GM12878 (cell line): ENCODE results near the gene DHX38. TPM values are rescaled to one million over a fixed set of nuclear protein-coding genes. Genes with fewer than 3 reads are reported as not detected.

Experiments used
- ATAC-seq: fragments of 200-7000 bp; cut with Tn5 transposase; 3 replicates; pipeline ENCODE4 v1.9.1; 2020; ENCODE audit warnings: mild to moderate bottlenecking, moderate library complexity
- BruUV-seq: library from RNA; stranded (reverse); fragments of 400-500 nt; replicated peaks from 2 replicates; lab custom pipeline; 2021; lab: Mats Ljungman, UMichigan
- CTCF ChIA-PET: fragments of 300-600 bp; sonication (Branson Sonifier 250); formaldehyde crosslinking; extraction: SDS; loops from one replicate; lab custom pipeline; 2021; ENCODE audit warnings: inconsistent platforms; lab: Yijun Ruan, JAX
- POLR2A ChIA-PET: fragments of 350-600 bp; formaldehyde crosslinking; extraction: SDS; loops from one replicate; lab custom pipeline; 2021; ENCODE audit warnings: inconsistent platforms; lab: Charles Lee
- RAD21 ChIA-PET: fragments of 300-600 bp; sonication (Branson Sonifier 250); formaldehyde crosslinking; loops from one replicate; lab custom pipeline; 2023; ENCODE audit warnings: antibody characterized with exemption; ENCODE audit not compliant: unreplicated experiment; lab: Charles Lee
- SMC1A ChIA-PET: fragments of 300-600 bp; sonication (Branson Sonifier 250); formaldehyde crosslinking; loops from one replicate; lab custom pipeline; 2023; ENCODE audit not compliant: unreplicated experiment, uncharacterized antibody; lab: Charles Lee
- DNase-seq: peaks from one replicate; pipeline ENCODE4 v3.0.0-alpha.2; 2011; ENCODE audit warnings: low read depth, low spot score
- FAIRE-seq: peaks from 3 replicates; lab custom pipeline; 2011; peaks lifted over from hg19 to GRCh38; lab: Jason Lieb, UNC
- H2AFZ ChIP-seq: 2 replicates; pipeline ENCODE4 v1.6.0; 2011; ENCODE audit warnings: low read depth, low read length, control low read depth; ENCODE audit not compliant: control insufficient read depth
- H3K27ac ChIP-seq: 2 replicates; pipeline ENCODE4 v1.5.1; 2011; ENCODE audit warnings: control low read depth; ENCODE audit not compliant: control insufficient read depth, insufficient read depth
- H3K27me3 ChIP-seq, 2 experiments: replicated peaks in 1 of 2; 2 replicates each; pipeline versions ENCODE4 v1.6.0 to v1.6.1; 2011; ENCODE audit warnings: low read length in 1 of 2; ENCODE audit not compliant: control insufficient read depth in 2 of 2, insufficient read depth in 2 of 2
- H3K36me3 ChIP-seq, 2 experiments: 2 replicates each; pipeline ENCODE4 v1.5.1; 2011; ENCODE audit warnings: low read length in 1 of 2; ENCODE audit not compliant: control insufficient read depth in 2 of 2, insufficient read depth in 2 of 2
- H3K4me1 ChIP-seq: 2 replicates; pipeline ENCODE4 v1.6.1; 2011; ENCODE audit warnings: mild to moderate bottlenecking, low read length, moderate library complexity, mixed read lengths; ENCODE audit not compliant: control insufficient read depth, insufficient read depth
- H3K4me2 ChIP-seq: 2 replicates; pipeline ENCODE4 v1.6.0; 2011; ENCODE audit warnings: control low read depth; ENCODE audit not compliant: control insufficient read depth, insufficient read depth
- H3K4me3 ChIP-seq: fragments of 200-600 bp; sonication (generic); 2 replicates; pipeline ENCODE4 v1.5.1; 2016
- H3K79me2 ChIP-seq: 2 replicates; pipeline ENCODE4 v1.6.0; 2011; ENCODE audit warnings: low read length; ENCODE audit not compliant: control insufficient read depth, insufficient read depth
- H3K9ac ChIP-seq: 2 replicates; pipeline ENCODE4 v1.8.0; 2011; ENCODE audit warnings: low read length, control low read depth, mixed read lengths; ENCODE audit not compliant: control insufficient read depth, insufficient read depth
- H3K9me3 ChIP-seq: replicated peaks from 3 replicates; pipeline ENCODE4 v1.5.1; 2011; ENCODE audit warnings: mild to moderate bottlenecking, low read length; ENCODE audit not compliant: control insufficient read depth, insufficient read depth
- H4K20me1 ChIP-seq: 2 replicates; pipeline ENCODE4 v1.6.0; 2011; ENCODE audit not compliant: control insufficient read depth, insufficient read depth
- CEBPZ ChIP-seq: fragments of 150-350 bp; IDR thresholded peaks from 2 replicates; pipeline ENCODE4 v1.6.1; 2016; ENCODE audit warnings: low read depth, low read length
- FOXM1 ChIP-seq: IDR thresholded peaks from 2 replicates; pipeline ENCODE4 v1.6.1; 2012; ENCODE audit warnings: low read depth, mild to moderate bottlenecking, inconsistent platforms, low read length, moderate library complexity
- GATAD2B ChIP-seq: fragments of 450-650 bp; conservative IDR thresholded peaks from 2 replicates; pipeline ENCODE4 v1.6.1; 2017; ENCODE audit warnings: low read depth, mild to moderate bottlenecking, moderate library complexity
- HCFC1 ChIP-seq: fragments of 150-350 bp; IDR thresholded peaks from 2 replicates; pipeline ENCODE4 v1.6.1; 2014; ENCODE audit warnings: low read length
- HDGF ChIP-seq: fragments of 450-650 bp; IDR thresholded peaks from 2 replicates; pipeline ENCODE4 v1.6.1; 2016; ENCODE audit warnings: antibody characterized with exemption
- NFXL1 ChIP-seq: fragments of 450-650 bp; IDR thresholded peaks from 2 replicates; pipeline ENCODE4 v1.6.1; 2017; ENCODE audit warnings: antibody characterized with exemption, mild to moderate bottlenecking, borderline replicate concordance
- NR2C2 ChIP-seq: IDR thresholded peaks from 2 replicates; pipeline ENCODE4 v1.6.1; 2011; ENCODE audit warnings: borderline replicate concordance, low read depth; ENCODE audit not compliant: control insufficient read depth, insufficient read length
- NR2F1 ChIP-seq: fragments of 450-650 bp; conservative IDR thresholded peaks from 2 replicates; pipeline ENCODE4 v1.6.1; 2017; ENCODE audit warnings: mild to moderate bottlenecking
- PKNOX1 ChIP-seq: fragments of 450-650 bp; IDR thresholded peaks from 2 replicates; pipeline ENCODE4 v1.6.1; 2016; ENCODE audit warnings: mild to moderate bottlenecking
- SPI1 ChIP-seq: IDR thresholded peaks from 2 replicates; pipeline ENCODE4 v1.6.1; 2011; ENCODE audit warnings: low read depth, mild to moderate bottlenecking, low read length, moderate library complexity, borderline replicate concordance; ENCODE audit not compliant: insufficient read depth
- SRF ChIP-seq, 2 experiments: IDR thresholded peaks; 2 replicates each; pipeline ENCODE4 v1.6.1; 2011; ENCODE audit warnings: low read depth in 2 of 2, low read length in 2 of 2, mild to moderate bottlenecking in 1 of 2, moderate library complexity in 1 of 2
- SUZ12 ChIP-seq: fragments of 200-600 bp; sonication (generic); IDR thresholded peaks from one replicate; pipeline ENCODE4 v1.6.1; 2018; ENCODE audit warnings: antibody characterized with exemption, mild to moderate bottlenecking; ENCODE audit not compliant: unreplicated experiment
- ZBED1 ChIP-seq: IDR thresholded peaks from 2 replicates; pipeline ENCODE4 v1.6.1; 2016; ENCODE audit warnings: borderline replicate concordance
- ZBTB11 ChIP-seq: fragments of 450-650 bp; formaldehyde crosslinking; IDR thresholded peaks from 2 replicates; pipeline ENCODE4 v1.5.0; 2022; ENCODE audit warnings: mild to moderate bottlenecking, missing genetic modification characterization
- ZBTB33 ChIP-seq: fragments of 450-650 bp; IDR thresholded peaks from 2 replicates; pipeline ENCODE4 v1.6.1; 2017; ENCODE audit warnings: mild to moderate bottlenecking
- WGBS: methylation state at CpG from one replicate; pipeline ENCODE4 v1.1.6; 2016; ENCODE audit warnings: low lambda C conversion rate; ENCODE audit not compliant: insufficient replicate concordance, insufficient coverage; ENCODE audit errors: missing lambda C conversion rate; 5-methylcytosine and 5-hydroxymethylcytosine counted together
- in situ Hi-C: fragments of 300-500 bp; cut with MboI; formaldehyde crosslinking; loops from 9 replicates; pipeline ENCODE4 v1.14.3; 2018; ENCODE audit warnings: mixed read lengths
- intact Hi-C: fragments of 100-400 bp; cut with micrococcal nuclease; formaldehyde crosslinking; loops from one replicate; pipeline ENCODE4 v1.14.2; 2022; ENCODE audit not compliant: unreplicated experiment
- polyA plus RNA-seq, 11 experiments: library from polyadenylated mRNA; depleted of rRNA in 4 of 11; unstranded in 6 of 11; stranded (reverse) in 5 of 11; fragments of >200 nt; fragmentation: Nextera tagmentation in 4 of 11; fragmentation: Illumina TruSeq in 1 of 11; extraction: Ambion mirVana in 4 of 11; extraction: Trizol in 1 of 11; gene quantifications; 1 replicate in 1 of 11; 2 replicates in 10 of 11; pipeline versions ENCODE4 v1.2.1 to v1.2.3, GENCODE V29; 2011 to 2016; ENCODE audit warnings: inconsistent platforms in 2 of 11, missing spikeins in 2 of 11, low read depth in 1 of 11
- total RNA-seq, 4 experiments: library from RNA; depleted of rRNA in 3 of 4; stranded (reverse); fragments of >200 nt in 3 of 4; fragmentation: Illumina TruSeq in 1 of 4; extraction: Trizol in 1 of 4; gene quantifications; 2 replicates each; pipeline versions ENCODE4 v1.2.1 to v1.2.3, GENCODE V29; 2013 to 2021

The DHX38 gene
- total and polyA plus RNA-seq, 10 of the 15 experiments (the other 5 are each of a cell fraction or from before 2014, with no cell fraction given): 2.1 to 67.8 (median 43.2) TPM

- Histone ChIP-seq H3K27ac (no peak overlapping the region), H3K27me3 (no peaks in the 10 kb centered on the region), H3K4me3 (no peak overlapping the region), H3K4me1 (no peaks in the 10 kb centered on the region; the same call in 1 of the 2 replicates), H3K4me2 (no peak overlapping the region), H3K79me2 (no peaks in the 10 kb centered on the region), H2AFZ (no peak overlapping the region), H3K36me3 (no peaks in the 10 kb centered on the region), H3K9me3 (no peaks in the 10 kb centered on the region), H4K20me1 (no peaks in the 10 kb centered on the region), H3K9ac (no peak overlapping the region)
- ATAC-seq (no peak), DNase-seq (no peak), FAIRE-seq (no peak)
- RAD21 ChIA-PET: interaction anchor here (1.0 kb wide), 1 partner anchor 348 kb away, joined by 3 read pairs; no protein-coding TSS in a partner anchor
- intact Hi-C loops (loop anchor here (10.0 kb wide), 2 partner anchors 121 to 1071 kb away; no protein-coding TSS in a partner anchor), in situ Hi-C loops (loop anchor here (5.0 to 10.0 kb wide), 2 partner anchors 339 to 1831 kb away; no protein-coding TSS in a partner anchor)
- no TSS peak for BruUV-seq
- 54% methylated on average over 8 of the region's 8 CpGs for WGBS
- SMC1A ChIA-PET: interaction anchor here (0.6 to 4.9 kb wide), 3 partner anchors 9 to 379 kb away, joined by 3 to 38 read pairs (median 6); no protein-coding TSS in a partner anchor
- POLR2A ChIA-PET: no interaction called here
- CTCF ChIA-PET: interaction anchor here (1.0 to 4.5 kb wide), 10 partner anchors 8 to 379 kb away, joined by 3 to 92 read pairs (median 8); partner anchors contain the start of gene PMFBP1
- TF ChIP-seq HCFC1: no peak
- no peak for TF ChIP-seq NR2C2
- TF ChIP-seq HDGF: no peak
- no peak for TF ChIP-seq SRF (IDR thresholded peaks at IDR 0.05; ENCODE audit: low read depth in 2 of 2, low read length in 2 of 2)
- no peak for TF ChIP-seq CEBPZ
- TF ChIP-seq GATAD2B: no peak
- TF ChIP-seq PKNOX1: no peak
- TF ChIP-seq NFXL1: no peak
- TF ChIP-seq SUZ12: no peak
- no peak for TF ChIP-seq NR2F1
- TF ChIP-seq FOXM1: no peak
- TF ChIP-seq ZBTB11 (CRISPR knock-in tag): no peak
- TF ChIP-seq ZBTB33: no peak
- no peak for TF ChIP-seq ZBED1
- TF ChIP-seq SPI1: no peak
Measured at GRCh38 chr16:72123426-72123825, 29.8 kb downstream of the DHX38 start.
